HepG2 (cell line): Measurements from ENCODE around the gene BSN. TPM values are rescaled to one million over a fixed set of nuclear protein-coding genes. Genes with fewer than 3 reads are reported as not detected.
A peak's percentile ranks its signal among the peaks of the same experiment; 100 is the strongest.

Experiments used
- CBFB ChIP-seq: sonication (generic); formaldehyde crosslinking; IDR thresholded peaks from 2 replicates; pipeline ENCODE4 v1.4.0; 2020; ENCODE audit warnings: missing genetic modification reagents
- CBX1 ChIP-seq: IDR thresholded peaks from one replicate; pipeline ENCODE4 v1.6.1; 2016; ENCODE audit warnings: antibody characterized with exemption, low read depth
- CEBPG ChIP-seq: IDR thresholded peaks from 2 replicates; pipeline ENCODE4 v1.6.1; 2016
- CSRNP2 ChIP-seq: sonication (generic); formaldehyde crosslinking; conservative IDR thresholded peaks from 2 replicates; pipeline ENCODE4 v1.8.0; 2022; ENCODE audit warnings: low read depth, missing genetic modification reagents
- FIP1L1 ChIP-seq: fragments of 200-400 bp; formaldehyde crosslinking; IDR thresholded peaks from 2 replicates; pipeline ENCODE4 v1.6.1; 2018; ENCODE audit warnings: low read depth, mild to moderate bottlenecking, low read length, moderate library complexity, borderline replicate concordance; ENCODE audit not compliant: insufficient read depth
- FOXA1 ChIP-seq, 2 experiments: fragments of 450-650 bp in 1 of 2; sonication (generic) in 1 of 2; formaldehyde crosslinking in 1 of 2; IDR thresholded peaks; 2 replicates each; pipeline versions ENCODE4 v1.4.0 to v1.6.1; 2016 to 2020; ENCODE audit warnings: missing genetic modification reagents in 1 of 2
- GABPB1 ChIP-seq: IDR thresholded peaks from 2 replicates; pipeline ENCODE4 v1.6.1; 2016; ENCODE audit warnings: mild to moderate bottlenecking, missing genetic modification reagents, moderate library complexity, missing compliant biosample characterization
- HMGA1 ChIP-seq: sonication (generic); formaldehyde crosslinking; conservative IDR thresholded peaks from 2 replicates; pipeline ENCODE4 v1.4.0; 2020; ENCODE audit warnings: missing genetic modification reagents
- HNF4G ChIP-seq, 2 experiments: sonication (generic) in 1 of 2; formaldehyde crosslinking in 1 of 2; IDR thresholded peaks; 2 replicates each; pipeline versions ENCODE4 v1.4.0 to v1.6.1; 2011 to 2020; ENCODE audit warnings: borderline replicate concordance in 2 of 2, low read depth in 2 of 2, mild to moderate bottlenecking in 2 of 2, low read length in 1 of 2, missing genetic modification reagents in 1 of 2, moderate library complexity in 1 of 2
- HNRNPK ChIP-seq: fragments of 200-400 bp; formaldehyde crosslinking; IDR thresholded peaks from 2 replicates; pipeline ENCODE4 v1.6.1; 2018; ENCODE audit warnings: low read length, low read depth, moderate library complexity, mild to moderate bottlenecking; ENCODE audit not compliant: poor library complexity, severe bottlenecking
- KAT7 ChIP-seq: IDR thresholded peaks from 2 replicates; pipeline ENCODE4 v1.6.1; 2018; ENCODE audit warnings: borderline replicate concordance, missing compliant biosample characterization
- RARG ChIP-seq: sonication (generic); formaldehyde crosslinking; IDR thresholded peaks from 2 replicates; pipeline ENCODE4 v1.4.0; 2020; ENCODE audit warnings: low read depth, mild to moderate bottlenecking, missing genetic modification reagents
- SKI ChIP-seq: fragments of 450-650 bp; IDR thresholded peaks from one replicate; pipeline ENCODE4 v1.6.1; 2018; ENCODE audit warnings: mild to moderate bottlenecking; ENCODE audit not compliant: partially characterized antibody
- SMAD1 ChIP-seq: sonication (generic); formaldehyde crosslinking; IDR thresholded peaks from 2 replicates; pipeline ENCODE4 v1.4.0; 2020; ENCODE audit warnings: missing genetic modification reagents, low read depth, mild to moderate bottlenecking, borderline replicate concordance
- SP1 ChIP-seq, 2 experiments: fragments of 450-650 bp in 1 of 2; sonication (generic) in 1 of 2; formaldehyde crosslinking in 1 of 2; IDR thresholded peaks; 2 replicates each; pipeline versions ENCODE4 v1.4.0 to v1.6.1; 2016 to 2020; ENCODE audit warnings: missing genetic modification reagents in 1 of 2
- SRSF1 ChIP-seq: fragments of 200-400 bp; formaldehyde crosslinking; optimal IDR thresholded peaks from 2 replicates; pipeline ENCODE3; 2017; ENCODE audit warnings: mild to moderate bottlenecking, low read depth, low read length, moderate library complexity
- THAP11 ChIP-seq: IDR thresholded peaks from 2 replicates; pipeline ENCODE4 v1.6.1; 2016; ENCODE audit warnings: missing biosample characterization, missing genetic modification reagents
- ZEB1 ChIP-seq: IDR thresholded peaks from 2 replicates; pipeline ENCODE4 v1.6.1; 2012; ENCODE audit warnings: mild to moderate bottlenecking, low read depth, inconsistent platforms; ENCODE audit not compliant: insufficient replicate concordance
- ZKSCAN1 ChIP-seq: fragments of 150-350 bp; IDR thresholded peaks from 2 replicates; pipeline ENCODE4 v1.6.1; 2014; ENCODE audit warnings: low read length
- ZNF101 ChIP-seq: sonication (generic); formaldehyde crosslinking; IDR thresholded peaks from 2 replicates; pipeline ENCODE4 v1.4.0; 2020; ENCODE audit warnings: mild to moderate bottlenecking, low read depth, missing genetic modification reagents, borderline replicate concordance
- ZNF124 ChIP-seq: sonication (generic); formaldehyde crosslinking; IDR thresholded peaks from 2 replicates; pipeline ENCODE4 v1.4.0; 2020; ENCODE audit warnings: missing genetic modification reagents
- ZNF180 ChIP-seq: sonication (generic); formaldehyde crosslinking; IDR thresholded peaks from 2 replicates; pipeline ENCODE4 v1.4.0; 2020; ENCODE audit warnings: low read depth, missing genetic modification reagents, borderline replicate concordance
- ZNF570 ChIP-seq: sonication (generic); formaldehyde crosslinking; IDR thresholded peaks from 2 replicates; pipeline ENCODE4 v1.4.0; 2020; ENCODE audit warnings: mild to moderate bottlenecking, missing genetic modification reagents, borderline replicate concordance
- ZNF598 ChIP-seq: sonication (generic); formaldehyde crosslinking; IDR thresholded peaks from 2 replicates; pipeline ENCODE4 v1.5.1; 2020; ENCODE audit warnings: mild to moderate bottlenecking, missing genetic modification reagents, borderline replicate concordance
- ZNF746 ChIP-seq: sonication (generic); formaldehyde crosslinking; IDR thresholded peaks from 2 replicates; pipeline ENCODE4 v1.8.0; 2022; ENCODE audit warnings: mild to moderate bottlenecking, missing genetic modification reagents
- ZNF776 ChIP-seq: sonication (generic); formaldehyde crosslinking; IDR thresholded peaks from 2 replicates; pipeline ENCODE4 v1.4.0; 2020; ENCODE audit warnings: mild to moderate bottlenecking, missing genetic modification reagents
- ZSCAN25 ChIP-seq: sonication (generic); formaldehyde crosslinking; IDR thresholded peaks from 2 replicates; pipeline ENCODE4 v1.8.0; 2022; ENCODE audit warnings: mild to moderate bottlenecking, missing genetic modification reagents
- ZSCAN30 ChIP-seq: sonication (generic); formaldehyde crosslinking; IDR thresholded peaks from 2 replicates; pipeline ENCODE4 v1.5.0; 2020; ENCODE audit warnings: mild to moderate bottlenecking, missing genetic modification reagents
- ZSCAN31 ChIP-seq: sonication (generic); formaldehyde crosslinking; IDR thresholded peaks from 2 replicates; pipeline ENCODE4 v1.5.0; 2020; ENCODE audit warnings: low read depth, mild to moderate bottlenecking, missing genetic modification reagents
- polyA plus RNA-seq, 8 experiments: library from polyadenylated mRNA; depleted of rRNA in 3 of 8; stranded (reverse) in 7 of 8; unstranded in 1 of 8; fragments of >200 nt; fragmentation: Illumina TruSeq in 4 of 8; extraction: Trizol in 4 of 8; gene quantifications; 2 replicates each; pipeline versions ENCODE4 v1.2.1 to v1.2.3, GENCODE V29; 2011 to 2016; ENCODE audit warnings: low read depth in 4 of 8, missing spikeins in 1 of 8, mixed read lengths in 1 of 8; ENCODE audit not compliant: insufficient read depth in 1 of 8
- total RNA-seq, 5 experiments: library from RNA; depleted of rRNA; stranded (reverse); fragments of >200 nt; fragmentation: Illumina TruSeq; extraction: Trizol; gene quantifications; 2 replicates each; pipeline ENCODE4 v1.2.3, GENCODE V29; 2016; ENCODE audit warnings: low read depth in 1 of 5

BSN gene
- total and polyA plus RNA-seq, 2 of the 13 experiments (the other 11 are each of a cell fraction or from before 2014, with no cell fraction given) = 0.42 to 0.86 TPM

GRCh38 chr3:49673715-49674496, 119.6 kb downstream of the BSN start, which contains the start of gene APEH (continued):
- TF ChIP-seq ZNF776 = 0 out of 2 replicates have a peak, but pooled peaks have one; percentile 7
- TF ChIP-seq SMAD1 (CRISPR knock-in tag) = peak; percentile 88; the same call in 1 of the 2 replicates
- TF ChIP-seq CBFB = no peak
- no peak for TF ChIP-seq ZNF124 (CRISPR knock-in tag)
- no peak for TF ChIP-seq RARG (CRISPR knock-in tag)
- TF ChIP-seq ZNF570 (CRISPR knock-in tag) = 0 out of 2 replicates have a peak, but pooled peaks have one; percentile 62
- TF ChIP-seq GABPB1 (CRISPR knock-in tag) = peak; percentile 93
- no peak for TF ChIP-seq FOXA1 (IDR thresholded peaks at IDR 0.05)
- no peak for TF ChIP-seq FOXA1 (CRISPR knock-in tag; IDR thresholded peaks at IDR 0.05)
- TF ChIP-seq KAT7 = no peak; the same call in 1 of the 2 replicates
- no peak for TF ChIP-seq CSRNP2
- TF ChIP-seq SKI = no peak
- peak; percentile 13; the same call in 1 of the 2 replicates for TF ChIP-seq ZSCAN31 (CRISPR knock-in tag)
- no peak for TF ChIP-seq ZKSCAN1
- no peak for TF ChIP-seq ZNF746 (CRISPR knock-in tag)
- TF ChIP-seq CBX1 = peak; percentile 23
- no peak for TF ChIP-seq ZNF101 (CRISPR knock-in tag)
- no peak for TF ChIP-seq HNF4G (IDR thresholded peaks at IDR 0.05; ENCODE audit: borderline replicate concordance, low read depth, low read length)
- no peak for TF ChIP-seq HNF4G (CRISPR knock-in tag; IDR thresholded peaks at IDR 0.05; ENCODE audit: borderline replicate concordance, low read depth)
- TF ChIP-seq ZNF598 (CRISPR knock-in tag) = peak; percentile 64; the same call in 1 of the 2 replicates
- no peak for TF ChIP-seq ZSCAN30 (CRISPR knock-in tag)
- peak; percentile 58 for TF ChIP-seq HNRNPK
- TF ChIP-seq FIP1L1 = no peak
- TF ChIP-seq THAP11 (CRISPR knock-in tag) = peak; percentile 76; the same call in 1 of the 2 replicates
- no peak for TF ChIP-seq HMGA1 (CRISPR knock-in tag)
- TF ChIP-seq SRSF1 = peak; percentile 90
- TF ChIP-seq ZNF180 (CRISPR knock-in tag) = no peak
- no peak; the same call in 1 of the 2 replicates for TF ChIP-seq ZSCAN25 (CRISPR knock-in tag)
- TF ChIP-seq CEBPG (CRISPR knock-in tag) = no peak
- TF ChIP-seq ZEB1 = no peak
- TF ChIP-seq SP1 (IDR thresholded peaks at IDR 0.05) = no peak
- TF ChIP-seq SP1 (CRISPR knock-in tag; IDR thresholded peaks at IDR 0.05) = peak; percentile 77
